GM10266 (cell line): ENCODE data around the gene PDK1.
"Not testable (repeated sequence)": the region's sequence is repeated elsewhere in the genome, so short reads cannot be mapped to it uniquely, and the experiment has no call there.

Source experiments
- DNase-seq: peaks from one replicate; pipeline ENCODE4 v3.0.0; 2012; ENCODE audit errors: extremely low spot score
- CTCF ChIP-seq: IDR thresholded peaks from 2 replicates; pipeline ENCODE4 v1.5.1; 2012; ENCODE audit warnings: mild to moderate bottlenecking, low read depth; ENCODE audit not compliant: control insufficient read depth, insufficient read depth; ENCODE audit errors: missing control alignments

The PDK1 gene

GRCh38 chr2:172539767-172540166 is 16.1 kb upstream of the PDK1 start:
- no peak for TF ChIP-seq CTCF
- no peak for DNase-seq

GRCh38 chr2:172540421-172540820 is 15.5 kb upstream of the PDK1 start:
- no peak for DNase-seq
- TF ChIP-seq CTCF = no peak

DNA sequence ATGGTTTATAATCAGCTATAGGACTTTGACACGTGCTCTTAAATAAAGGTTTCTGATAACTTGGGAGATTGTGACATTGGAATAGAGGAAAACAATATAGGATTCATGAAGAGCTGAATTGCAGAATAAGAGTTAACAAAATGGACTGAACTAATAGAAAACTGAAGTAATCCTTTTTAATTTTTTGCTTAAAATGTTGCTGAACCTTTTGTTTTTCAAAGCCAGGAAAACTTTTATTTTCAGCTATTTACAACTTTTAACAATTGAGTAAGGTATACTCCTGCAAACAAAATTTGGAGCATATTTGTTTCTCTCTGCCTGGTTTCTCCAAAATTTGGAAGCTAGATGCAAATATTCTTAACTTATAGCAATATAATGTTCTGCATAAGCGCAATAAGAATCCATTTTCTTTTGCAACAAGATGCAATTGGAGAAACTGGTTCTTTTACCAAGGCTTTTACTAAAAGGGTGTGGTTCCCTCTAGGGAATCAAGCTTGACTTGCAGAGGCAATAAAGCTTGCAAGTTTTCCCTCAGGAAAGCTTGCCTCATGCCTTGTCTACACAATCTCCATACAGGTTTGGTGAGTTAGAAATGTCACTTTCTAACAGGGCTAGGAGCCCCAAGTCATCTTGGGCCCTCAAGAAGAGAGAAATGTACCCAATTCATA is 10.3 kb upstream of the PDK1 start:
- DNase-seq = no peak
- no peak for TF ChIP-seq CTCF

DNA sequence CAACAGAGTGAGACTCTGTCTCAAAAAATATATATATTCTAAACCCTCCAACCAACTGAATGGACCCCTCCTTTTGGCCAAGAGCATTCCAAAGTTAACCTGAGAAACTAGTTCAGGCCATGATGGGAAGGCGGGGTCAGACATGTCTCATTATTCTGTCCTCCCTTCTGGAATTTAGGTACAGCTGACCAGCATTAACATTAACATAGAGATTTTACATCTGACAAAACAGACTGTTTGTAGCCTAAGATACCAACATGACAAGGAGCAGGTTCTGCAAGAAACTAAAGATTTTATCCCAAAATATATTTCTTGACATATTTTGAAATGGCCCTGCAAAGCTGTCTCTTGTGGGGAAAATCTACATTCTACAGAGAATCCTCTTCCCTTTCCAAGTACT is 6.8 kb upstream of the PDK1 start:
- TF ChIP-seq CTCF = no peak
- no peak for DNase-seq

GRCh38 chr2:172549802-172550201 is 6.1 kb upstream of the PDK1 start:
- DNase-seq = not testable (repeated sequence)

DNA sequence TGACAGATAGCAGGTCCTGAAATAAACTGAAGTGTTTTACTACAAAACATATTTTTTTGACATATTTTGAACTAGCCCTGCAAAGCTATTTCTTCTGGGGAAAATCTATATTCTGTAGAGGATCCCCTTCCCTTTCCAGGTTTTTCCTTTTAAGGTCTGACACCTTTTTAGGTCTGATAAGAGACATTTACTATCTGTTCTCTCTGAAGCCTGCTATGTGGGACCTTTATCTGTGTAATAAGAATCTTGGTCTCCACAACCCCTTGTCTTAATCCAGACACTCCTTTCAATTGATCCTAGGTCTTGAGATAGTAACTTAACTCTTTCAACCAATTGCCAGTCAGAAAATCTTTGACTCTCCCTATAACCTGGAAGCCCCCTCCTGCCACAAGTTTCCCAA is 5.5 kb upstream of the PDK1 start:
- TF ChIP-seq CTCF = no peak
- DNase-seq = no peak

GRCh38 chr2:172551271-172551670 is 4.6 kb upstream of the PDK1 start:
- DNase-seq = no peak
- TF ChIP-seq CTCF = no peak
